ENCODE measurements around the gene FGF1.

GRCh38 chr5:142618130-142618523 lies 67.8 kb downstream of the FGF1 start:
- TF ChIP-seq, protein P1, sequence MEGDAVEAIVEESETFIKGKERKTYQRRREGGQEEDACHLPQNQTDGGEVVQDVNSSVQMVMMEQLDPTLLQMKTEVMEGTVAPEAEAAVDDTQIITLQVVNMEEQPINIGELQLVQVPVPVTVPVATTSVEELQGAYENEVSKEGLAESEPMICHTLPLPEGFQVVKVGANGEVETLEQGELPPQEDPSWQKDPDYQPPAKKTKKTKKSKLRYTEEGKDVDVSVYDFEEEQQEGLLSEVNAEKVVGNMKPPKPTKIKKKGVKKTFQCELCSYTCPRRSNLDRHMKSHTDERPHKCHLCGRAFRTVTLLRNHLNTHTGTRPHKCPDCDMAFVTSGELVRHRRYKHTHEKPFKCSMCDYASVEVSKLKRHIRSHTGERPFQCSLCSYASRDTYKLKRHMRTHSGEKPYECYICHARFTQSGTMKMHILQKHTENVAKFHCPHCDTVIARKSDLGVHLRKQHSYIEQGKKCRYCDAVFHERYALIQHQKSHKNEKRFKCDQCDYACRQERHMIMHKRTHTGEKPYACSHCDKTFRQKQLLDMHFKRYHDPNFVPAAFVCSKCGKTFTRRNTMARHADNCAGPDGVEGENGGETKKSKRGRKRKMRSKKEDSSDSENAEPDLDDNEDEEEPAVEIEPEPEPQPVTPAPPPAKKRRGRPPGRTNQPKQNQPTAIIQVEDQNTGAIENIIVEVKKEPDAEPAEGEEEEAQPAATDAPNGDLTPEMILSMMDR (IDR thresholded peaks at IDR 0.05), result no peak
- no peak for TF ChIP-seq POLR2A (IDR thresholded peaks at IDR 0.05)
